GM23338 (cell line): Measurements from ENCODE around the gene MECP2. TPM values are rescaled to one million over a fixed set of nuclear protein-coding genes. Genes with fewer than 3 reads are reported as not detected.
A peak's percentile ranks its signal among the peaks of the same experiment; 100 is the strongest.

Experiments used
- ATAC-seq: fragments of 200-7000 bp; cut with Tn5 transposase; 3 replicates; pipeline ENCODE4 v1.9.1; 2020
- DNase-seq: peaks from one replicate; pipeline ENCODE4 v3.0.0-alpha.2; 2015; ENCODE audit warnings: low spot score
- H2AFZ ChIP-seq: fragments of 200-600 bp; sonication (generic); 2 replicates; pipeline ENCODE4 v1.8.0; 2016; ENCODE audit warnings: antibody characterized with exemption, mild to moderate bottlenecking, moderate library complexity
- H3F3A ChIP-seq: fragments of 200-600 bp; sonication (generic); replicated peaks from 2 replicates; pipeline ENCODE4 v1.8.0; 2017; ENCODE audit warnings: antibody characterized with exemption, mixed run types, low read depth
- H3K27ac ChIP-seq: fragments of 200-600 bp; sonication (generic); 2 replicates; pipeline ENCODE4 v1.6.1; 2016; ENCODE audit warnings: low read depth
- H3K27me3 ChIP-seq: fragments of 200-600 bp; sonication (generic); 2 replicates; pipeline ENCODE4 v1.8.0; 2016; ENCODE audit warnings: mild to moderate bottlenecking, mixed run types, moderate library complexity; ENCODE audit not compliant: insufficient read depth
- H3K36me3 ChIP-seq: fragments of 200-600 bp; sonication (generic); 2 replicates; pipeline ENCODE4 v1.8.0; 2016; ENCODE audit warnings: mild to moderate bottlenecking; ENCODE audit not compliant: insufficient read depth
- H3K4me1 ChIP-seq: fragments of 200-600 bp; sonication (generic); 2 replicates; pipeline ENCODE4 v1.8.0; 2016; ENCODE audit warnings: mild to moderate bottlenecking, moderate library complexity; ENCODE audit not compliant: insufficient read depth
- H3K4me2 ChIP-seq: fragments of 200-600 bp; sonication (generic); 2 replicates; pipeline ENCODE4 v1.7.1; 2017; ENCODE audit warnings: mixed run types
- H3K4me3 ChIP-seq: fragments of 200-600 bp; sonication (generic); 2 replicates; pipeline ENCODE4 v1.6.1; 2016; ENCODE audit warnings: mixed run types
- H3K79me2 ChIP-seq: fragments of 200-600 bp; sonication (generic); replicated peaks from 2 replicates; pipeline ENCODE4 v1.8.0; 2017; ENCODE audit warnings: mild to moderate bottlenecking; ENCODE audit not compliant: insufficient read depth
- H3K9me2 ChIP-seq: fragments of 200-600 bp; sonication (generic); 2 replicates; pipeline ENCODE4 v1.8.0; 2017; ENCODE audit not compliant: insufficient read depth
- H4K20me1 ChIP-seq: fragments of 200-600 bp; sonication (generic); replicated peaks from 2 replicates; pipeline ENCODE4 v1.8.0; 2017; ENCODE audit warnings: mild to moderate bottlenecking; ENCODE audit not compliant: insufficient read depth
- H3K27ac Mint-ChIP-seq: 2 replicates; pipeline ENCODE4 v1.8.0; 2020; ENCODE audit warnings: inconsistent platforms, mild to moderate bottlenecking, moderate library complexity, mixed read lengths
- H3K27me3 Mint-ChIP-seq: 3 replicates; pipeline ENCODE4 v1.8.0; 2022; ENCODE audit warnings: low read depth, mild to moderate bottlenecking, moderate library complexity, mixed read lengths, inconsistent platforms; ENCODE audit not compliant: insufficient read depth, poor library complexity
- H3K36me3 Mint-ChIP-seq: 3 replicates; pipeline ENCODE4 v1.8.0; 2021; ENCODE audit warnings: low read depth, mild to moderate bottlenecking, inconsistent platforms, moderate library complexity, mixed read lengths
- H3K4me1 Mint-ChIP-seq: 3 replicates; pipeline ENCODE4 v1.8.0; 2020; ENCODE audit warnings: mild to moderate bottlenecking, inconsistent platforms, mixed read lengths
- H3K4me3 Mint-ChIP-seq: 3 replicates; pipeline ENCODE4 v1.8.0; 2021; ENCODE audit warnings: moderate library complexity, mild to moderate bottlenecking, inconsistent platforms, mixed read lengths
- H3K9me3 Mint-ChIP-seq: 3 replicates; pipeline ENCODE4 v1.8.0; 2020; ENCODE audit warnings: moderate library complexity, mild to moderate bottlenecking, inconsistent platforms, mixed read lengths
- CTCF ChIP-seq, 2 experiments: fragments of 200-600 bp in 1 of 2; sonication (generic) in 1 of 2; conservative IDR thresholded peaks; 2 replicates each; pipeline versions ENCODE4 v1.5.1 to v1.6.1; 2016 to 2017; ENCODE audit warnings: antibody characterized with exemption in 2 of 2, low read depth in 2 of 2, mild to moderate bottlenecking in 2 of 2, moderate library complexity in 1 of 2
- EZH2phosphoT487 ChIP-seq: fragments of 200-600 bp; sonication (generic); IDR thresholded peaks from one replicate; pipeline ENCODE4 v1.8.1; 2018; ENCODE audit warnings: antibody characterized with exemption; ENCODE audit not compliant: unreplicated experiment
- ZNF331 ChIP-seq: fragments of 250-450 bp; sonication (Bioruptor Pico); IDR thresholded peaks from 2 replicates; pipeline ENCODE4 v1.5.0; 2020; ENCODE audit warnings: low read depth, mild to moderate bottlenecking, moderate library complexity
- ZNF462 ChIP-seq: fragments of 250-450 bp; sonication (Bioruptor Pico); IDR thresholded peaks from 2 replicates; pipeline ENCODE4 v1.5.0; 2020; ENCODE audit warnings: mild to moderate bottlenecking, moderate library complexity
- polyA plus RNA-seq: library from polyadenylated mRNA; unstranded; fragments of >200 nt; fragmentation: Nextera tagmentation; extraction: Ambion mirVana; gene quantifications from 2 replicates; pipeline ENCODE4 v1.2.1, GENCODE V29; 2016
- total RNA-seq: library from RNA; depleted of rRNA; stranded (reverse); fragments of >200 nt; shearing (Covaris generic); gene quantifications from 2 replicates; pipeline ENCODE4 v1.2.3, GENCODE V29; 2014

The MECP2 gene
- total and polyA plus RNA-seq, 2 experiments from 2014 or later = 27.7 to 32.7 TPM

GRCh38 chrX:154030266-154030665, 67.3 kb downstream of the MECP2 start (continued):
- no peak for TF ChIP-seq ZNF462 (CRISPR knock-in tag)
- TF ChIP-seq EZH2phosphoT487 = no peak

GRCh38 chrX:154029439-154029838, 68.1 kb downstream of the MECP2 start:
- H3K4me1 Mint-ChIP-seq = peaks cover 34% of the 10 kb centered on the region
- Histone ChIP-seq H3K4me2 (no peak overlapping the region), H3K4me1 (no peaks in the 10 kb centered on the region; the same call in 1 of the 2 replicates), H3F3A (no peaks in the 10 kb centered on the region), H3K27ac (no peak overlapping the region), H2AFZ (no peak overlapping the region), H3K27me3 (no peaks in the 10 kb centered on the region), H3K79me2 (peaks cover 5% of the 10 kb centered on the region; the same call in 1 of the 2 replicates), H3K9me2 (no peaks in the 10 kb centered on the region), H3K36me3 (no peaks in the 10 kb centered on the region), H4K20me1 (no peaks in the 10 kb centered on the region), H3K4me3 (no peak overlapping the region)
- no peak overlapping the region for H3K4me3 Mint-ChIP-seq
- H3K27me3 Mint-ChIP-seq = peaks cover 14% of the 10 kb centered on the region
- H3K36me3 Mint-ChIP-seq = peaks cover 25% of the 10 kb centered on the region; the same call in 2 of the 3 replicates
- no peaks in the 10 kb centered on the region for H3K9me3 Mint-ChIP-seq
- DNase-seq = no peak
- H3K27ac Mint-ChIP-seq = no peak overlapping the region
- ATAC-seq = peak; percentile 50
- TF ChIP-seq CTCF (conservative IDR thresholded peaks at IDR 0.05; ENCODE audit: low read depth in 2 of 2) (peak; percentile 14 to 62; a peak in 2 of 4 replicates), ZNF331 (CRISPR knock-in tag) (no peak)
